NCI-H187 (cell line): ENCODE results near the gene LGALS7B.
"Not testable (repeated sequence)": the region's sequence is repeated elsewhere in the genome, so short reads cannot be mapped to it uniquely, and the experiment has no call there.

Experiments
- DNase-seq, 2 experiments: peaks; one replicate each; lab custom pipeline; 2025; lab: John Stamatoyannopoulos, UW

The LGALS7B gene

GRCh38 chr19:38788478-38789243, at the start of gene LGALS7B:
Gene LGALS7B, plus strand, starts transcription at chr19:38789200. Its CDS starts 27 bp downstream, at chr19:38789227.
- no peak for DNase-seq

GRCh38 chr19:38739440-38740256, 49.4 kb upstream of the LGALS7B start:
- DNase-seq = no peak

GRCh38 chr19:38740257-38740592, 48.8 kb upstream of the LGALS7B start:
- no peak for DNase-seq

- DNase-seq = no peak
Measured at GRCh38 chr19:38740932-38741331, 48.1 kb upstream of the LGALS7B start.

- no peak for DNase-seq
Measured at GRCh38 chr19:38741670-38742069, 47.3 kb upstream of the LGALS7B start.

GRCh38 chr19:38742296-38742695, 46.7 kb upstream of the LGALS7B start:
- DNase-seq = no peak

GRCh38 chr19:38742906-38743305, 46.1 kb upstream of the LGALS7B start:
- no peak for DNase-seq

- DNase-seq = no peak
Measured at GRCh38 chr19:38743394-38744297, 45.4 kb upstream of the LGALS7B start.

- no peak for DNase-seq
Measured at GRCh38 chr19:38744298-38744681, 44.7 kb upstream of the LGALS7B start, which contains the start of gene CAPN12. Gene CAPN12, minus strand, starts transcription at chr19:38744474. Its CDS starts 309 bp downstream, at chr19:38744165.

- no peak for DNase-seq
Measured at GRCh38 chr19:38744874-38745273, 44.1 kb upstream of the LGALS7B start.

- DNase-seq = no peak
Measured at GRCh38 chr19:38745316-38745715, 43.7 kb upstream of the LGALS7B start.

GRCh38 chr19:38753783-38754182, 35.2 kb upstream of the LGALS7B start:
- not testable (repeated sequence) for DNase-seq

GRCh38 chr19:38754196-38754595, 34.8 kb upstream of the LGALS7B start:
- DNase-seq = not testable (repeated sequence)

GRCh38 chr19:38759590-38760003, 29.4 kb upstream of the LGALS7B start:
- no peak for DNase-seq

GRCh38 chr19:38760805-38761517, 28.0 kb upstream of the LGALS7B start:
- not testable (repeated sequence) for DNase-seq

- DNase-seq = not testable (repeated sequence)
Measured at GRCh38 chr19:38761884-38762389, 27.1 kb upstream of the LGALS7B start.

- DNase-seq = no peak
Measured at GRCh38 chr19:38763795-38764220, 25.2 kb upstream of the LGALS7B start.

- no peak for DNase-seq
Measured at GRCh38 chr19:38765214-38765613, 23.8 kb upstream of the LGALS7B start.

GRCh38 chr19:38766276-38767047, 22.5 kb upstream of the LGALS7B start:
- no peak for DNase-seq

GRCh38 chr19:38769635-38770211, 19.3 kb upstream of the LGALS7B start:
- DNase-seq = no peak
